NCI-H2196 (cell line): ENCODE data around the gene POLR1C.
"Not testable (repeated sequence)": the region's sequence is repeated elsewhere in the genome, so short reads cannot be mapped to it uniquely, and the experiment has no call there.

Source experiments
- DNase-seq: peaks from one replicate; lab custom pipeline; 2025; ENCODE audit not compliant: unreplicated experiment; lab: John Stamatoyannopoulos, UW

Gene POLR1C

DNA sequence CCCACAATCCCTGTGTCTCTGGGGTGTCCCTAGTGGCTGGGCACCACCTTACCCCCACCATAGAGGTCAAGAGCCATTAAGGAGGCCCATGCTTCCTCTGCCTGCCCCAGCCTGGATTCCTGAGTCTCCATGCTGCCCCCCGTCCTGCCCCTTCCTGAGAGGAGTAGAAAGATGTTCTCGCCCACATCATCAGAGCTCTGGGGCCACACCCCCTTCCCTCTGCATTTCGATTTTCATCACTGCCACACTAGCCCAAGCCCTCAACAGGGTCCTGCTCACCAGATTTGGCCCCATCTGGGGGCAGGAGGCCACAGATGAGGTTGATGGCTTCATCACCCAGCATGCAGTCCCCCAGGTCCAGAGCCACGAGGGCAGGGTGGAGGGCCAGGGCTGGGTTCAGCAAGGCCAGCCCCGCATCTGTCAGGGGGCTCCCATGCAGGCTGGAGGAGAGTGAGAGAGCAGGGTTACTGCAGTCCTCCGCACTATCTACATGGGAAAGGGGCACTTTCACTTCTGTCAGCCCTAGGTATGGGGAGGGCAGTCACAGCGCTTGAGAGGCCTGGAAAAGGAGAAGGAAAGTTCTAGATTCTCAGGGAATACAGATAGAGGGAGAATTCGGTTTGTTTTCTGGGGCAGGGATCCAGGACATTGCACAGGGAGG is 8.3 kb upstream of the POLR1C start:
- DNase-seq = no peak

GRCh38 chr6:43509142-43509983 is 7.5 kb upstream of the POLR1C start:
- DNase-seq = no peak

GRCh38 chr6:43509984-43510826 is 6.7 kb upstream of the POLR1C start, which contains the start of gene LRRC73:
Gene LRRC73 (minus strand): TSS chr6:43510346. CDS start chr6:43509785, 561 bp downstream.
- peak; percentile 86 for DNase-seq

DNA sequence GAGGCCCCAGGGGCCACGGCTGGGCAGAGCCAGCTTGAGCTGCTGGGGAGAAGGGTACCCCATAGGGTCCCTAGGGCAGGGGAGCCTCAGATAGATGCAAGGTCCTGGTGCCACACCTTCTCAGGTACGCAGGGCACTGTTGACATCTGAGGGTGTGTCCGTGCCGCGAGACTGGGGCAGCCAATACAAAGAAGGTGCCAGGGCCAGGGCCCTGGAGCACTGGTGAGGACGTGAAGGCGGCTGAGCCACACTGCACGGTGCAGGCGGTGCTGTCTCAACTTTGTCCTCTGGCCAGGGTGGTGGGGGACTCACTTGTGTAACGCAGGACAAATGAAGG is 6.1 kb upstream of the POLR1C start:
- no peak for DNase-seq

GRCh38 chr6:43511824-43512415 is 5.0 kb upstream of the POLR1C start:
- no peak for DNase-seq

DNA sequence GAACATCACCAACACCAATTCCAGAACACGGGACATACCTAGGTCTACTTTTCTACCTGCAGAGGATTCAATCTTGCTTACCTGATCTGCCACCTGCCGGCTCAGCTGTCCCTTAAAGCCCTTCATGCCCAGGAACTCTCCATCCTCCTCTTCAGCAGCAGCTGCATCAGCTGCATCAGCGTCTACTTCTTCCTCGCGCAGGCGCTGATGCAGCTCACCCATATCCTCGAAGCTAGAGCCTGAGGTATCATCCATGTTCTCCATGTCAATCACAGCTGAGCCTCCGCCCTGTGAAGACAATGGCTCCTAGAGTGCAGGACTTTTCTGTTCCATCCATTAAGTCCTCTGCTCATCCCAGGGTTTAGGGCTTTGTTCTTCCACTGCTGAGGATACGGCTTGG is 1.1 kb upstream of the POLR1C start:
- DNase-seq = no peak

DNA sequence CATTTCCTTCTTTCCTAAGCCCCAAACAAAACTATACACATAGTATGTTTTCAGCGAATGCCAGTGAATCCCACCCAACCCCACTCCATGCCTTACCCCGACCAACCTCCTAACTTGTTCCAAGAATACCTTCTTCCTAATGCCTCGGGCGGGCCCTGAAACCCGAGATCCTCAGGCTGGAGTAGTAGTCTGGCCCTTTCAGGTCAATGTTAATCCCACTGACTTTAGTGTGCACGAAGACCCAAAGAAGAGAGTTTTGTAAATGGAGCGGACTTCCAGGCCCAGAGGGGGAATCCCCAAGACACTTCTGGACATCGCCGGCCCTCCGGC is 557 bp upstream of the POLR1C start:
- DNase-seq = no peak

GRCh38 chr6:43517505-43518357 is 842 bp downstream of the POLR1C start:
- no peak for DNase-seq

- no peak for DNase-seq
Observed at GRCh38 chr6:43520097-43520496, 3.2 kb downstream of the POLR1C start.

GRCh38 chr6:43521836-43522235 is 4.9 kb downstream of the POLR1C start:
- peak; percentile 41 for DNase-seq

DNA sequence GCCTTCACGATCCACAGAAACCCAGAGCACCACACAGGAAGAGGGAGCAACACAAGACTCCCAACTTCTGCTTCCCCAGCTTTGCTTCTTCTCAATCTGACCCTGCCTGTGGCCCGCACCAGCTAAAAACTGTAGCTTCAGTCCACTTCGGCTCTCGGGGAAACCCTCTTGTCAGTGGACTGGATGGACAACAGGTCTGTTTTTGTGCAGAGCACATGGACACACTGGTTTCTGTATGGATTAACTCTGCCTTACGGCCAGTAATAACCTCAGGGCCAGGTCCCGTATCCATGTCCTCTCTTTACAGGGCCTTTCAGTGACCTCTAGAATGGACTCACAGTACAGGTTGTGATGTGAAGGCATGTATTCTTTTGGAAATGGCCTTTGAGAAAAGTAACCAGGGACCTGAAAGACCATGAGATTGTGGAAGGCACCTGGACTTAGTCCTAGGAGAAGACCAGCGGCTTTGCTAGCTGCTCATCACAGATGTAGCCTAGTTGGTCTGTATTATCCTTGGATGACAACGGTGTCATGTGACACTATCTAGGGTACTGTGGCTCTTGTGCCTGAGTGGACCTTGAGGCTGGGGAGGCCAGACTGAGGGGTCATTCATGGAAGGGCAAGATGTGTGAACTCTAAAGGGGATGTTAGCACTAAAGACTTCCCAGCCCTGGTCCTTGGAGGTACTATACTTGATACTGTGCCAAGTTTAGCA is 5.8 kb downstream of the POLR1C start:
- DNase-seq = no peak

DNA sequence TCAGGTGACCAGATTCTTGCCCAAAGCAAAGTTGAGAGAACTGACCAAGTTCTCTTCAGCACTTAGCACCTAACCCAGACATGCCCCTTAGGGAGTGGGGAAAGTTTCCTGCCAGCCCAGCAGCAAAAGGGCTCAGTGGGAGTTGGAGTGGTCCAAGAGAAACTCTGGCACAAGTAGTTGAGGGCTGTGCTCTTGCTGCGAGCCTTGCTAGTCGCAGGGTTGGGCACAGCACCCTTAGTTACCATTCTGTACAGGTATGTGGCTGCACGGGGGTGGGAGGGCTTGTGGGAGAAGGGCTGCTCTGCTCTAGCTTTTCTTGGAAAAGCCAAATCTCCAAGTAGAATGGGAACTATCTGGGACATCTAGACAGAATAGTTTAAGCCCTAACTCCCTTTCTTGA is 6.4 kb downstream of the POLR1C start:
- no peak for DNase-seq

DNA sequence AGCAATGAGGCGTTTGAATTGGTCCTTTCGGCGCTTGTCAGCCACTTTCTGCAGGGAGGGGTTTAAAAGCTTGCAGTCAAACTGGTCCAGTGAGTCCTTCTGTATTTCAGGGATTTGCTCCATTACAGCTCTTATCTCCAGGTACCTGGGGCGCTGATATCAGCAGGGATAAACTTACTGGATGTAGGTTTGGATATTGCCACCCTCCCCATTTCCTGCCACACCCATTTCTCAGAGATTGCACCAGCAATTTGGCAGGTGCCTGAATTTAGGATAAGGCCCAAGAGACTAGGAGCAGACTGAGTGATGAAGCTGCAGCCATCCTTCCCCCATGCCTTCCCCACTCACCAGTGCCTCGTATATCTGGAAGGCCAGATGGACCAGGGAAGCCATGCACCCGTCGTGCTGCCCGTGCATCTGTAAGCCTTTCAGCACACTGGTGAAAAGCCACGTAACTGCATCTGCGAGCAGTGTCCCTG is 7.6 kb downstream of the POLR1C start:
- DNase-seq = no peak

DNA sequence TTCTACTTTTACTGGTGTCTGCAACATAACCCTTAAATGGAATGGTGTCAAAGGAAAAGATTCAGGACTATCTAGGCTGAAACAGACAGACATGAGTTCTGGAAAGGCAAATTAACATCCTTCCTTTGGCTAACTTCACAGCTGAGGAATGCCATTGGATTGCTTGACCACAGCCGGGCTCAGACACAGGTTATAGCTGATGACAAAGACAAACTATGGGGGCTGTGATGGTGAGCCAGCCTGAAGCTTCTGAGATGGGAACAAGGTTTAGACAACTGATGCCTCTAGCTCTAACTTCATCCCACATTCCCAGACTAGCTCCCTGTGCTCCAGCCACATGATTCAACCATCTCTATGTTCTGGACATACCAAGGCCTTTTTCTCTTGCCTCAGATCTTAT is 15.3 kb downstream of the POLR1C start:
- DNase-seq = no peak

GRCh38 chr6:43538986-43539385 is 22.1 kb downstream of the POLR1C start:
- DNase-seq = not testable (repeated sequence)

DNA sequence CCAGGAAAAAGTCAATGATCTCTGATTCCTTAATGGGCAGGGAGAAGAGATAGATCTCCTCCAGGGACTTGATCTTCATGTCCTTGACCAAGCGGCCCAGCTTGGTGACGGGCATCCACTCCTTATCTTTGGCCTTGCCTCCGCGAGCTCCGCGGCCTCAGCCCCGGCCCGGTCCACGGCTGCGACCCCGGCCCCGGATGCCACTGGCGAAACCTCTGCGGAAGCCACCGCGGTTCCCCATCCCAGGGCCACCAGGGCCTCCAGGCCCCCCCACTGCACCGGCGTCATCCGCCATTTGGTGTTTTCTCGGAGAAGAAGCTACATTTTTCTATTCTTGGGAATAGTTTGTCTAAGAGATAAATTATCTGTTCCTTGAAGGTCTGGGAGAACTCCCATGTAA is 22.5 kb downstream of the POLR1C start:
- not testable (repeated sequence) for DNase-seq

DNA sequence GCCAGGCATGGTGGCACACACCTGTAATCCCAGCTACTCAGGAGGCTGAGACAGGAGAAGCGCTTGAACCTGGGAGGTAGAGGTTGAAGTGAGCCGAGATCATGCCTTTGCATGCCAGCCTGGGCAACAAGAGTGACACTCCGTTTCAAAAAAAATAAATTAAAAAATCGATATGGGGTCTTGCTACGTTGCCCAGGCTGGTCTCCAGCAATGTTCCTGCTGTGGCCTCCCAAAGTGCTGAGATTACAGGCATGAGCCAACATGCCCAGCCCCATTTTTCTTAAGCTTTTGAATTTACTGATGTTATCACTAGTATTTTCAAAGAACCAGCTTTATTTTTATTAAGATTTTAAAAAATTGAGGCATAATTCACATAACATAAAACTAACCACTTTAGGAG is 23.6 kb downstream of the POLR1C start:
- DNase-seq = no peak

DNA sequence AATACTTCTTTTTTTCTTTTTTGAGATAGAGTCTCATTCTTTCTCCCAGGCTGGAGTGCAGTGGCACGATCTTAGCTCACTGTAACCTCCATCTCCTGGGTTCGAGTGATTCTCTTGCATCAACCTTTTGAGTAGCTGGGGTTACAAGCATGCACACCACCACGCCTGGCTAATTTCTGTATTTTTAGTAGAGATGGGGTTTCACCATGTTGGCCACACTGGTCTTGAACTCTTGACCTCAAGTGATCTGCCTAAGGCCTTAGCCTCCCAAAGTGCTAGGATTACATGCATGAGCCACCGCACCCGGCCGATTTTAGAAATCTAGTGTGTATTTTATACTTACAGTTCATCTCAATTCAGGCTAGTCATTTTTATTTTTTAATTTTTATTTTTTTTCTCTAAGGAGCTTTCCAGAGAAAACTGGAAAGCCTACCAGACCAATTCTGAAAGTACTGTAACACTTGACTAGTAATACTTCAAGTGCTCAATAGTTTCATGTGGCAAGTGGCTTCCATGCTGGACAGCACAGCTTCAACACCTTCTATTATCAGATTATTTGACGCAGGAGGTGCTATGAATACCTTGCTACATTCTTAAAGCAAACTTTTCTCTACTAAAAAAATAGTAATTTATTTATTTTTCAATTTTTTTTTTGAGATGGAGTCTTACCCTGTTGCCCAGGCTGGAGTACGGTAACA is 25.0 kb downstream of the POLR1C start:
- no peak for DNase-seq

GRCh38 chr6:43544461-43544860 is 27.6 kb downstream of the POLR1C start:
- no peak for DNase-seq
